Hematopoietic multipotent progenitor cell treated with erythropoietin and hydrocortisone succinate and interleukin-3 and kit ligand, for 8 days (in vitro differentiated cells): ENCODE results near the gene MLEC.

Source experiments
- DNase-seq: peaks from one replicate; pipeline ENCODE4 v3.0.0-alpha.2; 2015

The MLEC gene

GRCh38 chr12:120686690-120687577, at the start of gene MLEC:
Gene MLEC, plus strand, starts transcription at chr12:120687149. Its CDS starts 148 bp downstream, at chr12:120687297.
- DNase-seq = peak; percentile 97

DNA sequence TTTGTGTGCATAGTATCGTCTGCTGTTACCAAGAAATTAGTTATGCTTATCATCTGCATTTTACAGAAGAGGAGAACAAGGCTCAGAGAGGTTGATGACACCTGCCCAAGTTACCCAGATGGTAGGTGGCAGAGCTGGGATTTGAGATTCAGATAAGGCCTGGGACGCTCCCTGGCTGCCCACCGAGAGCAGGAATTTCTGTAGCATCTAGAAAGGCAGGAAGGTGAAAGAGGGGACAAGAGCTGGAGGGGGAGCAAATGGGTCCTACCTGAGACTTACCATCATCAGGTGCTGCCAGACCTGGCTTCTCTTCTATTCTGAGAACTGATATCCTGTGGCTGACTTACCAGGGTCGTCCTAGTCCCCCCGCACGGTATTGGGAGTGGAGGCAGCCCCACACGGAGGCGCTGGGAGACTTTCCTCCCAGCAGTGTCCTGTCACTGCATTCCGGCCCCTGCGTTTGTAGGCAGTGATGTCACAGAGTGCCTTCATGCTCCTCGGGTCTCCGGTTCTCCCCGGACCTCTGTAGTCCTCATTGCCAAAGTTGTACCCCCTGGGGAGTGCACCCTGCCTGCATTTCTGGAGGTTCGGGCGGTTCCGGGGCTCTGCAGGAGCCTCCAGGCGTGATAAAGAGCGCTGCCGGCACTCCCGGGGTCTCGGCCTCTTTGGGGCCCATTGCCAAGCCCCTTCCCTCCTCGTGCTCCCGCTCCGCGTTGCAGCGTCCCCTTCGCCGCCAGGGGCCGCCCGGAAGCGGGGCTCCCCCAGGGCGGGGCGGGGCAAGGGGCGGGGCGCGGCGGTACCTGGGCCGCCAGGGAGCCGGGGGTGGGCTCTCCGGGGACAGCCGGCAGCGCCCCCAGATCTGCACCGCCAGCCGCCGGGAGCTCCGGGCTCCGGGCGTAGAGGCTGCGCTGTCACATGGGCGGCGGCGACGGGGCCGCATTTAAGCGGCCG, 46.9 kb upstream of the MLEC start, which contains the start of gene CABP1:
Gene CABP1 (plus strand): TSS at position 856 of the 951 bp plus-strand sequence. CDS start 60 bp downstream, at position 916.
- no peak for DNase-seq

DNA sequence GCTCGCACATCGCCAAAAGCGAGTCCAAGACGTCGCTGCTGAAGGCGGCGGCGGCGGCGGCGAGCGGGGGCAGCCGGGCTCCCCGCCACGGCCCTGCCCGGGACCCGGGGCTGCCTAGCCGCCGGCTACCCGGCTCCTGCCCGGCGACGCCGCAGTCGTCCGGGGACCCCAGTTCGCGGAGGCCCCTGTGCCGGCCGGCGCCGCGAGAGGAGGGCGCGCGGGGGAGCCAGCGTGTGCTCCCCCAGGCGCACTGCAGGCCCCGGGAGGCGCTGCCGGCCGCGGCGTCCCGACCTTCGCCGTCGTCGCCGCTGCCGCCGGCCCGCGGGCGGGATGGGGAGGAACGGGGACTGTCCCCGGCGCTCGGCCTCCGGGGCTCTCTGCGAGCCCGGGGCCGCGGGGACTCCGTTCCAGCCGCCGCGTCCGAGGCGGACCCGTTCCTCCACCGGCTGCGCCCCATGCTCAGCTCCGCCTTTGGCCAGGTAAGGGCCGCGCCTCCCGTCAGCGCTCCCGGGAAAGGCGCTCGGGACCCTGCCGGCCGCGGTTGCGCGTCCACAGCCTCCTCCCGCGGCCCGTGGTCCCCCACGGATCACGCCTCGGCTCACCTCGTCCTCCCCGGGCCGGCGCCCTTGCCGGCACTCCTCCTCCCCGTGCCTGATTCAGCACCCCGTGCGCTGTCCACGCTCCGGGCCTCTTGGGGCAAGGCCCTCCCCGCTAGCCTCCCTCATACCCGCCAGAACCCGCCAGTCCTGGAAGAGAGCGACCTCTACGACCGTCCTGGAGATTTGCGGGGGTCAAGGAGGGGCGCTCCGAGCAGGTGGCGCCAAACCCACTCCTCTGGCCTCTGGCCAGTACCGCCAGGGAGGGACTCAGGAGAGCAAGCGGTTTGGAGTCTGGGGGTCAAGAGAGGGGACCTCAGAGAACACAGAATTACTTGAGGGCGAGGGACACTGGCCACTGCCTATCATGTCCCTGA, 45.8 kb upstream of the MLEC start:
- peak; percentile 51 for DNase-seq

GRCh38 chr12:120642121-120642520, 44.8 kb upstream of the MLEC start:
- DNase-seq = no peak

- no peak for DNase-seq
These were observed 44.1 kb upstream of the MLEC start for GRCh38 chr12:120642826-120643225.

- no peak for DNase-seq
These were observed 43.4 kb upstream of the MLEC start for GRCh38 chr12:120643574-120643973.

DNA sequence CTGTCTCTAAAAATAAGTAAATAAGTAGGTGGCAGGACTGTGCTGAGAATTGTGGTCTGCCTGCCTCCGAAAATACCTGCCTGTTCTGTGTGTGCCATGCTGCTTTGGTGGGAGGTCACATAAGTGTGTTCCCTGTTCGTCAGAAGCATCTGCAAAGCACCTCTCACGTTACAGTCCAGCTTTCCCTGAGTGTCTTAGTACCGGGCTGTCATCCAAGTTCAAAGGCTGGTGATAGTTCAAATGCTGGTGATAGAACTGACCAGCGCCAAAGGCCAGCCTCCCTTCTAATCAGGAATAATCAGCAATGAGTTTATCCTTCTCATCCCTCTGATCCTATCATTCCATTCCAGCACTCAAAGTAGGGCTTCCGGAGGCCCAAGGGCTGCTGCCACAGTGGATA, 40.9 kb upstream of the MLEC start:
- DNase-seq = no peak

GRCh38 chr12:120647375-120647755, 39.6 kb upstream of the MLEC start:
- no peak for DNase-seq

DNA sequence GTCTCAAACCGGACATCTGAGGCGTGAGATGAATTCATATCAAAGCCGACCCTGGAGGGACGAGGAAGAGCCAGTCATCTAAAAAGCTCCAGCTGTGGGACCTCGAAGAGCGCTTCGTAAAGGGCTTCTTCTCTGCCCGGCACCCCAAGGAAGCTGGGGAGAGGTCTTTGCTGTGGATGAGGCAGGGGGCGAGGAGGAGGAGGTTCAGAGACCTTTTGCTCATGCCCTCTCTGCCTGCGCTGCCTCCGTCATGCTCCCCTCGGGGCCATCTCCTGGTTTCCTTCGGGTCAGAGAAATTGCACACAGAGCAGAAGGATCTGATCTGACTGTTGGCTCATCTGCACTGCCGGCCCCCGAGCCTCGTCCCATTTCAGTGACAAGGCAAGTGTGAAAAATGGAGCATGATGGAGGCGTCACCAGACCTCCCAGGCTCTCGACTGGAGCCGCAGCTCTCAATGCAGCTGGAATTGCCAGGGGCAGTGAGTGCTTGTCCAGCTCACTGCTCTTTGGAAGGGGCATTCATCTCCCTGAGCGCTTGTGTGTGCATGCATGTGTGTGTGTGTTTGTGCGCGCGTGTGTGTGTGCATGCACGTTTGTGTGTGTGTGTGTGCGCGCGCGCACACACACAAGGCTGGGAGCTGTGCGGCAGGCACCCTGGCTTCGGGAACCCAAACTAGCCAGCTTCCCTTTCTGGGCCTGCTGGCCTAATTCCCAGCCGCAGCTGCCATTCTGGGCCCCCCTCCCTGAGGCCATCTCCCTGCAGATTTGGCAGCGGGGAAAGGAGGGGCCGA, 37.3 kb upstream of the MLEC start:
- no peak for DNase-seq

DNA sequence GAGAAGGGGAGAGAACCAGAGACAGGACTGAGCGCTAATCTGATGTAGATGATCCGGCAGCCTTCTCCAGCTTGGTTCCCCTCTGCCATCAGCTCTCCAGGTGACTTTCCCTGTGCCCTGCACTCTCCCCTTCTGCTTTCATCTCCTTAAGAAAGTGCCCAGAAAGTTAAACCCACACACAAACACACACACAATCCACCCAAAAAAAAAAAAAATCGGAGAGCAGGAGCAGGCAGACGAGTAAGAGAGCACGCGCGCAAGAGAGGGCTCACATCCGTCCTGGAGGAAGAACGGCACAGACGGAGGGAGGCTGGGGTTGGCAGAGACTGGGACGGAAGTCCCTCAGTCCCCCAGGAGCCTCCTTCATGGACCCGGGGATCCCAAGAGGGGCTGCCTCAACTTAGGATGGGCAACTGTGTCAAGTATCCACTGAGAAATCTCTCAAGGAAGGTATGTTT, 36.7 kb upstream of the MLEC start:
- no peak for DNase-seq

DNA sequence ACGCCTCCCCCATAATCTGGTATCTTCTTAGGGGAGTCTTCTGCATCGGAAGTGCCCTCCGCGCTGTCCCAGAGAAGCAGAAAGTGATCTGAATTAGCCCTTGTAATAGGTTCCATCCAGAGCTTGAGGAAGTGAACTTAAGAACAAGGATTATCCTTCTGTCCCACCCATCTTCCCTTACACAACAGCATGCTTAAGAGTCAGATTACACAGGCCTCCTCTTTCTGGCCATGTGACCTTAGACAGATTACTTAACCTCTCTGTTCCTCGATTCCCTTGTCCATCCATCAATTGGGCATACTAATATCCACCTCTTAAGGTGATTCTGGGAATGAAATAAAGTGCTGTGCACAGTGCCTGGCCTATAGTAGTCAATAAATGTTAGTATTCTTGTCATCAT, 35.1 kb upstream of the MLEC start:
- no peak for DNase-seq

GRCh38 chr12:120652656-120653435, 34.1 kb upstream of the MLEC start:
- no peak for DNase-seq

DNA sequence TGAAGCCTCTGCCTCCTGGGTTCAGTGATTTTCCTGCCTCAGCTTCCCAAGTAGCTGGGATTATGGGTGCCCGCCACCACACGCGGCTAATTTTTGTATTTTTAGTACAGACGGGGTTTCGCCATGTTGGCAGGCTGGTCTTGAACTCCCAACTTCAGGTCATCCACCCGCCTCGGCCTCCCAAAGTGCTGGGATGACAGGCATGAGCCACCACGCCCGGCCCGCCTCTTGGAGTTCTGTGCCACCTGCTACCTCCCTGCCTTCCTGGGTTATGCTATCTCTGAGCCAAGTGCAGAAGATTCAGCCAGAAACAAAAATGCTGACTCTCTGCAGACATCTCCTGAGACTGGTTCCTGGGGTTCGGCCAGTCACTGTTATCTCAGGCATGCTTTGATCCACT, 33.3 kb upstream of the MLEC start:
- DNase-seq = no peak

- DNase-seq = no peak
These were observed 32.3 kb upstream of the MLEC start for GRCh38 chr12:120654656-120655055.

- DNase-seq = no peak
These were observed 30.9 kb upstream of the MLEC start for GRCh38 chr12:120656008-120656407.

DNA sequence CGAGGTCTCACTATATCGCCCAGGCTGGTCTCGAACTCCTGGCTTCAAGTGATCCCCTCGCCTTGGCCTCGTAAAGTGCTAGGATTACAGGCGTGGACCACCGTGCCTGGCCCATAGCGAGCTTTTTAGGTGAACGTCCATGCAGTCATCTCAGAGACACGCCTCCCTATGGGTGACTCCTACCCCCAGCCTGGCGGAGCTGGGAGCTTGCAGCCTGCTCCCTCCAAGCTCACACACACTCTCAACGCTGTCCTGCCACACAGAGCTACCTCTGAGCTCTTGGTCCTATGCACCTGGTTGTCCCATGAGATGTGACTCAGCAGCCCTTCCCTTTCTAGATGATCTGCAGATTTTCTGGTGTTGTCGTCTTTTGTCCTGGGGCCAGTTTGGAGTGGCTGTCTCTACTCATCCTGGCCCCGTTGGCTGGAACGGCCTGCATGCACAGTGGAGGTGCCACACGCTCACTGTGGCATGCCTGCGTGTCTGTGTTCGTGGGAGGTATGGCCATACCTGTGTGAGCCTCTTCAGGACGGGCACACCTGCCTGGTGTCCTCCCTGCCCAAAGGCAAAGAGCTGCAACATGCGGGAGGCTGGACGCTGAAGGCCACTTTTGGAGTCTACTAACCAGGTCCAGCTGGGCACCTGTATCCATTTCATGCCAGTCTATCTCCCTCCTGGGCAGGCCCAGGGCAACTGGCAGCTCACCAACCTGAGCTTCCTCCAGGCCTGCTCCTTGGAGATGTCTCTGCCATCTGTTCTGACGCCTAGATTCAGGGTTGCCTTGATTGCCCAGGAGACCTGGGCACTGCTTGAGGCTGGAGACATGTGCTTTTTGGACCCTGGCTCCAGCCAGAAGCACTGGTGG, 28.4 kb upstream of the MLEC start:
- no peak for DNase-seq

DNA sequence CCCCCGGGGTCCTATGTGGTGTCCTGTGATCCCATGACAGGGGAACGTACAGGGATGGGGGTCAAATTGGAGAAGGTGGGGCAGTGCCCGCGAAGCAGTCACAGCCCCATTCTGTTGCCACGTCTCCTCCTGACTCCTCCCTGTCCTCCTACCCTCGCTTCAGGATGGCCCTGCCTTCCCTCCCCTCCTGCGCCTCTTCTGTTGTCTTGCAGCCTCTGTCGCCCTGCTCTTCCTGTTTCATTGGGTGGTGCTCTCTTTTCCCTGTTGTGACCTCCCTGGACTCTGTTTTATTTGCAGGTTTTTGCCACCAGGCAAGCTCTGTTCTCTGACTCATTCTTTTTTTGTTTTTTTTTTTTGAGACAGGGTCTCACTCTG, 27.8 kb upstream of the MLEC start:
- DNase-seq = no peak

DNA sequence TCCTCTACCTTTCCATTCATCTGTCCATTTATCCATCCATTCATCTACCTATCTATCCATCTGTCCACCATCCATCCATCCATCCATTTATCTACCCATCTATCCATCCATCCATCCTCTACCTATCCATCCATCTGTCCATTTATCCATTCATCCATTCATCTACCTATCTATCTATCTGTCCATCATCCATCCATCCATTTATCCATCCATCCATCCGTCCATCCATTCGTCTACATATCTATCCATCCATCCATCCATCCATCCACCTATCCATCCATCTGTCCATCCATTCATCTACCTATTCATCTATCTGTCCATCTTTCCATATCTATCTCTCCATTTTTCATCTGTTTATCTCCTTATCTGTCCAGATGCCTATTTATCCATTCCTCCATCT, 25.5 kb upstream of the MLEC start:
- no peak for DNase-seq

DNA sequence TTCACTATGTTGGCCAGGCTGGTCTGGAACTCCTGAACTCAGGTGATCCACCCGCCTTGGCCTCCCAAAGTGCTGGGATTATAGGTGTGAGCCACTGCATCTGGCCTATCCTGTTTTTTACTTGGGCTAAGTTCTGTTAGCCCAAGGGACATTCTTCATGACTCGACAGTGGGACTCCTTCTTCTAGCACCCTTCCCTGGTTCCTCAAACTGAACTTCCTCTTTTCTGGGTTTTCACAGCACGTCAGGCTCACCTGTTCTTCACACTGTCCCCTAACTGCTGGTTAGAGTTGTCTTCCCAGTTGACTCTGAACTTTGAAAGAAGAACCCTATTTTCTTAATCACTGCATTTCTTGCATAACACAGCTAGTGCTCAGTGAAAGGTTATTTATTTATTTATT, 24.1 kb upstream of the MLEC start:
- DNase-seq = no peak

DNA sequence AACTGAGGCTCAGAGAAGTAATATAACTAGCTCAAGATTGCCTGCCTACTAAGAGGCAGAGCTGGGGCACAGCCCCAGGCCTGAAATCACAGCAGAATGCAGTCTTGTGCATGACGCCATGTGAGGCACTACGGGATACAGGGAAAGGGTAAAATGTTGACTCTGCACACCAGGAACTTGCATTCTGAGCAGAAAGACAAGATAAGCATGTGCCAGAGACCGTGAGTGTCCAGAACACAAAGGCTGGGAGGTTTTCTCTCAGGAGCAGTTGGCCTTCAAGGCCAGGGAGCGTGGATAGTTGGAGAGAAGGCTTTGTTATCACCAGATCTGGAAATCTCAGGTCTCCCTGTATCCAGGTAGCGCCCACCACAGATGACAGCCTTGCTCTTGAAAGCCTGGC, 23.2 kb upstream of the MLEC start:
- DNase-seq = no peak
